Measurements from ENCODE around the gene UBTD1. TPM values are rescaled to one million over a fixed set of nuclear protein-coding genes. Genes with fewer than 3 reads are reported as not detected.

Gene UBTD1
- polyA plus RNA-seq, 1 donor (not counting 4 experiments of a cell fraction or from before 2014, with no cell fraction given): 12.0 TPM

GRCh38 chr10:97593421-97593820 is 94.7 kb downstream of the UBTD1 start:
- H3K9me1 ChIP-seq (ENCODE audit: control insufficient read depth, extremely low read depth, insufficient read depth, low read length): no peaks in the 10 kb centered on the region
- H3K9me3 ChIP-seq (ENCODE audit: control insufficient read depth, low read depth, low read length): no peaks in the 10 kb centered on the region
- no peaks in the 10 kb centered on the region for H4K20me1 ChIP-seq (ENCODE audit: control insufficient read depth, extremely low read depth, insufficient read depth, low read length)
- H3K4me1 ChIP-seq (ENCODE audit: control insufficient read depth, extremely low read depth, insufficient read depth, low read length): peaks cover 18% of the 10 kb centered on the region
- no peak for TF ChIP-seq EZH2 (IDR thresholded peaks at IDR 0.05; ENCODE audit: low read length)
- no peak for TF ChIP-seq CTCF (optimal IDR thresholded peaks at IDR 0.05 in 1 of 3, IDR thresholded peaks at IDR 0.05 in 1 of 3, conservative IDR thresholded peaks at IDR 0.05 in 1 of 3; ENCODE audit: extremely low read depth in 1 of 3, insufficient read depth in 2 of 3, low read length in 3 of 3)
- H3K27me3 ChIP-seq (ENCODE audit: control insufficient read depth, extremely low read depth, insufficient read depth, low read length): no peaks in the 10 kb centered on the region
- FAIRE-seq (no peak), DNase-seq (ENCODE audit: low read depth, low spot score) (no peak)
- H3K9ac ChIP-seq (ENCODE audit: control insufficient read depth, extremely low read depth, insufficient read depth, low read length): no peak overlapping the region
- no peak overlapping the region for H3K27ac ChIP-seq (ENCODE audit: control insufficient read depth, insufficient read depth, low read length)
- no peak overlapping the region for H2AFZ ChIP-seq (ENCODE audit: control insufficient read depth, low read length)
- H3K79me2 ChIP-seq (ENCODE audit: control insufficient read depth, insufficient read depth, low read length): no peaks in the 10 kb centered on the region
- dilution Hi-C loops (cut with MboI; ENCODE audit: extremely low pct_ligation_motif_present, low sequenced_read_pairs): no loop called here
- H3K36me3 ChIP-seq (ENCODE audit: control insufficient read depth in 2 of 2, extremely low read depth in 1 of 2, insufficient read depth in 2 of 2, low read length in 2 of 2): no peaks in the 10 kb centered on the region
- no peak overlapping the region for H3K4me2 ChIP-seq (ENCODE audit: control insufficient read depth, extremely low read depth, insufficient read depth, low read depth, low read length)
- no peak overlapping the region for H3K4me3 ChIP-seq (ENCODE audit: control insufficient read depth in 2 of 3, extremely low read depth in 1 of 3, insufficient read depth in 2 of 3, low read depth in 1 of 3, low read length in 3 of 3)

GRCh38 chr10:97596101-97597082 is 97.7 kb downstream of the UBTD1 start:
- peak overlapping the region; percentile 36 for H3K4me2 ChIP-seq (ENCODE audit: control insufficient read depth, extremely low read depth, insufficient read depth, low read depth, low read length)

More at GRCh38 chr10:97596101-97597082, 97.7 kb downstream of the UBTD1 start:
- Histone ChIP-seq H3K9me3 (ENCODE audit: control insufficient read depth, low read depth, low read length) (no peaks in the 10 kb centered on the region), H3K79me2 (ENCODE audit: control insufficient read depth, insufficient read depth, low read length) (no peaks in the 10 kb centered on the region), H3K36me3 (ENCODE audit: control insufficient read depth in 2 of 2, extremely low read depth in 1 of 2, insufficient read depth in 2 of 2, low read length in 2 of 2) (no peaks in the 10 kb centered on the region), H2AFZ (ENCODE audit: control insufficient read depth, low read length) (no peak overlapping the region), H3K27ac (ENCODE audit: control insufficient read depth, insufficient read depth, low read length) (peak overlapping the region; percentile 17), H4K20me1 (ENCODE audit: control insufficient read depth, extremely low read depth, insufficient read depth, low read length) (no peaks in the 10 kb centered on the region), H3K9ac (ENCODE audit: control insufficient read depth, extremely low read depth, insufficient read depth, low read length) (no peak overlapping the region), H3K4me1 (ENCODE audit: control insufficient read depth, extremely low read depth, insufficient read depth, low read length) (peaks cover 18% of the 10 kb centered on the region), H3K9me1 (ENCODE audit: control insufficient read depth, extremely low read depth, insufficient read depth, low read length) (no peaks in the 10 kb centered on the region), H3K27me3 (ENCODE audit: control insufficient read depth, extremely low read depth, insufficient read depth, low read length) (no peaks in the 10 kb centered on the region), H3K4me3 (ENCODE audit: control insufficient read depth in 2 of 3, extremely low read depth in 1 of 3, insufficient read depth in 2 of 3, low read depth in 1 of 3, low read length in 3 of 3) (no peak overlapping the region)
- no peak for TF ChIP-seq EZH2 (IDR thresholded peaks at IDR 0.05; ENCODE audit: low read length)
- no peak for TF ChIP-seq CTCF (optimal IDR thresholded peaks at IDR 0.05 in 1 of 3, IDR thresholded peaks at IDR 0.05 in 1 of 3, conservative IDR thresholded peaks at IDR 0.05 in 1 of 3; ENCODE audit: extremely low read depth in 1 of 3, insufficient read depth in 2 of 3, low read length in 3 of 3)
- dilution Hi-C loops (cut with MboI; ENCODE audit: extremely low pct_ligation_motif_present, low sequenced_read_pairs): no loop called here
- FAIRE-seq (peak; percentile 81), DNase-seq (ENCODE audit: low read depth, low spot score) (no peak)

Data from keratinocyte (primary cell).